HG03469 (cell line): ENCODE measurements around the gene NCOA6.

Source experiments
- ATAC-seq: cut with Tn5 transposase; IDR thresholded peaks from one replicate; pipeline ENCODE4 v1.9.1; 2021; ENCODE audit warnings: mild to moderate bottlenecking, moderate library complexity, moderate number of reproducible peaks; ENCODE audit not compliant: unreplicated experiment

NCOA6 gene

GRCh38 chr20:34706302-34706875 lies 119.1 kb downstream of the NCOA6 start:
- no peak for ATAC-seq

- no peak for ATAC-seq
These were observed 119.8 kb downstream of the NCOA6 start for GRCh38 chr20:34705397-34706301.

- ATAC-seq = no peak
These were observed 120.4 kb downstream of the NCOA6 start for GRCh38 chr20:34705008-34705396.

- peak; percentile 30 for ATAC-seq
These were observed 121.1 kb downstream of the NCOA6 start, which contains the start of gene TP53INP2 for GRCh38 chr20:34704177-34705007. TSS of gene TP53INP2 (plus strand) at chr20:34704344. CDS start at chr20:34708740, 4,396 bp downstream.

GRCh38 chr20:34703424-34704176 lies 121.9 kb downstream of the NCOA6 start:
- no peak for ATAC-seq

- no peak for ATAC-seq
These were observed 122.4 kb downstream of the NCOA6 start for GRCh38 chr20:34703061-34703423.

- no peak for ATAC-seq
These were observed 123.9 kb downstream of the NCOA6 start for GRCh38 chr20:34701405-34702085.

- no peak for ATAC-seq
These were observed 132.0 kb downstream of the NCOA6 start for GRCh38 chr20:34693414-34693813.

- no peak for ATAC-seq
These were observed 133.6 kb downstream of the NCOA6 start for GRCh38 chr20:34691838-34692237.

GRCh38 chr20:34689486-34689885 lies 136.0 kb downstream of the NCOA6 start:
- no peak for ATAC-seq

GRCh38 chr20:34683667-34684066 lies 141.8 kb downstream of the NCOA6 start:
- no peak for ATAC-seq

- ATAC-seq = no peak
These were observed 144.8 kb downstream of the NCOA6 start for GRCh38 chr20:34680586-34681175.

GRCh38 chr20:34676642-34677373 lies 148.6 kb downstream of the NCOA6 start, which contains the start of gene PIGU:
TSS of gene PIGU (minus strand) at chr20:34677092. CDS start at chr20:34677085, 7 bp downstream.
- peak; percentile 91 for ATAC-seq

- ATAC-seq = no peak
These were observed 149.3 kb downstream of the NCOA6 start for GRCh38 chr20:34675993-34676641.

GRCh38 chr20:34675561-34675960 lies 149.9 kb downstream of the NCOA6 start:
- ATAC-seq = no peak

GRCh38 chr20:34673412-34673811 lies 152.0 kb downstream of the NCOA6 start:
- no peak for ATAC-seq

- ATAC-seq = no peak
These were observed 156.4 kb downstream of the NCOA6 start for GRCh38 chr20:34669094-34669493.
